GDM1 (cell line): Measurements from ENCODE around the gene CAST.
"Not testable (repeated sequence)": the region's sequence is repeated elsewhere in the genome, so short reads cannot be mapped to it uniquely, and the experiment has no call there.

Experiments
- DNase-seq: peaks from one replicate; lab custom pipeline; 2025; lab: John Stamatoyannopoulos, UW

The CAST gene

GRCh38 chr5:96783326-96783725 lies 121.2 kb downstream of the CAST start:
- DNase-seq: no peak

- DNase-seq: no peak
These were observed 123.3 kb downstream of the CAST start for GRCh38 chr5:96785326-96786109.

GRCh38 chr5:96788112-96788749 lies 126.1 kb downstream of the CAST start:
- no peak for DNase-seq

GRCh38 chr5:96789794-96790330 lies 127.7 kb downstream of the CAST start:
- DNase-seq: no peak

- no peak for DNase-seq
These were observed 128.9 kb downstream of the CAST start for GRCh38 chr5:96790961-96791504.

- no peak for DNase-seq
These were observed 132.6 kb downstream of the CAST start for GRCh38 chr5:96794757-96795156.

GRCh38 chr5:96795626-96796025 lies 133.4 kb downstream of the CAST start:
- DNase-seq: no peak

GRCh38 chr5:96796434-96796833 lies 134.3 kb downstream of the CAST start:
- DNase-seq: no peak

- not testable (repeated sequence) for DNase-seq
These were observed 139.5 kb downstream of the CAST start for GRCh38 chr5:96801718-96802117.

GRCh38 chr5:96807075-96807654 lies 145.0 kb downstream of the CAST start:
- DNase-seq: peak; percentile 48

GRCh38 chr5:96808541-96808828 lies 146.3 kb downstream of the CAST start:
- no peak for DNase-seq

- no peak for DNase-seq
These were observed 146.8 kb downstream of the CAST start for GRCh38 chr5:96808868-96809558.

GRCh38 chr5:96809921-96810320 lies 147.7 kb downstream of the CAST start:
- no peak for DNase-seq

- no peak for DNase-seq
These were observed 150.7 kb downstream of the CAST start for GRCh38 chr5:96812851-96813250.

- no peak for DNase-seq
These were observed 151.9 kb downstream of the CAST start for GRCh38 chr5:96814041-96814440.

GRCh38 chr5:96816411-96816939 lies 154.3 kb downstream of the CAST start:
- DNase-seq: peak; percentile 36

GRCh38 chr5:96816991-96817390 lies 154.8 kb downstream of the CAST start:
- no peak for DNase-seq

GRCh38 chr5:96817506-96817905 lies 155.3 kb downstream of the CAST start:
- no peak for DNase-seq

GRCh38 chr5:96818125-96818788 lies 156.1 kb downstream of the CAST start:
- no peak for DNase-seq

- DNase-seq: no peak
These were observed 157.6 kb downstream of the CAST start for GRCh38 chr5:96819806-96820205.

GRCh38 chr5:96821260-96821916 lies 159.2 kb downstream of the CAST start:
- no peak for DNase-seq
